ENCODE data around the gene SRGAP1.

DNA sequence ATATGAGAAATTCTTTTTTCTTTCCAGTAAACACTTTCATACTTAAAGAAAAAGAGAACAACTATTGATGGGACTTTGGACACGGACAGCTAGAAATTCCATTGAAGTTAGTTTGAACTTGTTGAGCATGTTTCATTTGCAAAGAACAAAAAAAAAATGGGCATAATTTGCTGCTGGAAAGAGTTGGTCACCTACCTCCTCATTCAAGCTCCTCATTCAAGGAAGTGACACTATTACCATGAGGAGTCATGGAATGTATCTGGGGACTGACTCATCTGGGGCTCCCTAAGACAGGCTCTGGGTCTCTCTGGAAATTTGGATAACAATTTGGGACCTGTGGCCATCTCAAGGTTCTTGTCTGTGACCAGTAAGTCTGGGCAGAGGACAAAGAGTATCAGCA, 327.2 kb downstream of the SRGAP1 start:
- TF ChIP-seq EZH2 (IDR thresholded peaks at IDR 0.05; ENCODE audit: insufficient read depth, poor library complexity, severe bottlenecking) = no peak
- TF ChIP-seq EZH2phosphoT487 (IDR thresholded peaks at IDR 0.05; ENCODE audit: insufficient read depth, low read depth) = no peak
